OCI-LY7 (cell line): ENCODE data around the gene SOST. TPM values are rescaled to one million over a fixed set of nuclear protein-coding genes. Genes with fewer than 3 reads are reported as not detected.

Experiments used
- BruUV-seq: library from RNA; stranded (reverse); fragments of 400-500 nt; replicated peaks from 2 replicates; lab custom pipeline; 2021; lab: Mats Ljungman, UMichigan
- CTCF ChIA-PET: fragments of 300-600 bp; sonication (Branson Sonifier 250); formaldehyde crosslinking; loops from one replicate; lab custom pipeline; 2022; ENCODE audit warnings: antibody characterized with exemption; ENCODE audit not compliant: unreplicated experiment; lab: Charles Lee
- POLR2A ChIA-PET: fragments of 300-600 bp; sonication (Branson Sonifier 250); formaldehyde crosslinking; loops from one replicate; lab custom pipeline; 2022; ENCODE audit warnings: antibody characterized with exemption; lab: Charles Lee
- DNase-seq: peaks from one replicate; pipeline ENCODE4 v3.0.0-alpha.2; 2015; ENCODE audit warnings: low spot score
- H2AFZ ChIP-seq: fragments of 200-600 bp; sonication (generic), shearing (Covaris generic); 2 replicates; pipeline ENCODE4 v1.6.1; 2014; ENCODE audit warnings: mild to moderate bottlenecking, antibody characterized with exemption, low read length, moderate library complexity
- H3K27ac ChIP-seq: fragments of 200-600 bp; sonication (generic); 2 replicates; pipeline ENCODE4 v1.5.1; 2014; ENCODE audit warnings: mixed run types, low read depth, mild to moderate bottlenecking, moderate library complexity, low read length, inconsistent platforms; ENCODE audit not compliant: poor library complexity, severe bottlenecking
- H3K36me3 ChIP-seq: fragments of 200-600 bp; sonication (generic); 2 replicates; pipeline ENCODE4 v1.6.1; 2014; ENCODE audit warnings: mild to moderate bottlenecking, antibody characterized with exemption, low read length, moderate library complexity, mixed read lengths; ENCODE audit not compliant: insufficient read depth
- H3K4me1 ChIP-seq: fragments of 200-600 bp; sonication (generic); 2 replicates; pipeline ENCODE4 v1.5.1; 2014; ENCODE audit warnings: mild to moderate bottlenecking, low read length; ENCODE audit not compliant: insufficient read depth, poor library complexity, severe bottlenecking
- H3K4me2 ChIP-seq: fragments of 200-600 bp; sonication (generic); 2 replicates; pipeline ENCODE4 v1.6.1; 2014; ENCODE audit warnings: mild to moderate bottlenecking, low read length
- H3K4me3 ChIP-seq: fragments of 200-600 bp; sonication (generic); 2 replicates; pipeline ENCODE4 v1.5.1; 2014; ENCODE audit warnings: mild to moderate bottlenecking, low read depth, low read length; ENCODE audit not compliant: poor library complexity, severe bottlenecking
- H3K79me2 ChIP-seq: fragments of 200-600 bp; sonication (generic); 2 replicates; pipeline ENCODE4 v1.6.1; 2016; ENCODE audit warnings: low read depth, mild to moderate bottlenecking, low read length, moderate library complexity, mixed read lengths; ENCODE audit not compliant: insufficient read depth
- H3K9me2 ChIP-seq: fragments of 200-600 bp; sonication (generic); 2 replicates; pipeline ENCODE4 v1.6.1; 2016; ENCODE audit warnings: mild to moderate bottlenecking, low read length, mixed read lengths; ENCODE audit not compliant: insufficient read depth
- H3K9me3 ChIP-seq: fragments of 200-600 bp; sonication (generic); 2 replicates; pipeline ENCODE4 v1.6.1; 2014; ENCODE audit warnings: mild to moderate bottlenecking, mixed run types, low read length, mixed read lengths
- H4K20me1 ChIP-seq: fragments of 200-600 bp; sonication (generic); 2 replicates; pipeline ENCODE4 v1.6.1; 2014; ENCODE audit warnings: mild to moderate bottlenecking, antibody characterized with exemption, low read length, moderate library complexity, mixed read lengths; ENCODE audit not compliant: insufficient read depth
- CTCF ChIP-seq: fragments of 200-600 bp; sonication (generic); conservative IDR thresholded peaks from 2 replicates; pipeline ENCODE4 v1.5.1; 2014; ENCODE audit warnings: mild to moderate bottlenecking, antibody characterized with exemption, low read length, moderate library complexity, mixed read lengths
- EZH2phosphoT487 ChIP-seq: fragments of 200-600 bp; sonication (generic); IDR thresholded peaks from 2 replicates; pipeline ENCODE4 v1.6.1; 2018; ENCODE audit warnings: low read depth, borderline replicate concordance, mild to moderate bottlenecking, mixed run types, antibody characterized with exemption, low read length, moderate library complexity, mixed read lengths
- intact Hi-C: fragments of 100-400 bp; cut with micrococcal nuclease; formaldehyde crosslinking; loops from one replicate; pipeline ENCODE4 v1.10.0; 2022; ENCODE audit not compliant: unreplicated experiment
- total RNA-seq, 2 experiments: library from RNA; depleted of rRNA in 1 of 2; stranded (reverse); fragments of >200 nt in 1 of 2; shearing (Covaris generic) in 1 of 2; gene quantifications; 2 replicates each; pipeline ENCODE4 v1.2.3, GENCODE V29; 2014 to 2022

The SOST gene
- total RNA-seq, 2 experiments from 2014 or later = not detected

- no peak for DNase-seq
- H3K9me2 ChIP-seq = no peaks in the 10 kb centered on the region
- H3K4me2 ChIP-seq = no peak overlapping the region
- H3K79me2 ChIP-seq = no peaks in the 10 kb centered on the region
- H3K4me1 ChIP-seq = peaks cover 13% of the 10 kb centered on the region
- no peak overlapping the region for H3K4me3 ChIP-seq
- H2AFZ ChIP-seq = no peak overlapping the region
- no TSS peak for BruUV-seq
- intact Hi-C loops = no loop called here
- no peaks in the 10 kb centered on the region for H3K9me3 ChIP-seq
- H4K20me1 ChIP-seq = no peaks in the 10 kb centered on the region
- no peak overlapping the region for H3K27ac ChIP-seq
- ChIA-PET CTCF (no interaction called here), POLR2A (interaction anchor here (0.6 to 0.7 kb wide), 2 partner anchors 93 to 1680 kb away, joined by 3 to 4 read pairs; no protein-coding TSS in a partner anchor)
- no peaks in the 10 kb centered on the region for H3K36me3 ChIP-seq
- TF ChIP-seq CTCF (no peak), EZH2phosphoT487 (no peak)
These were observed 12.9 kb upstream of the SOST start for GRCh38 chr17:43771463-43771862.

GRCh38 chr17:43770957-43771356 is 12.4 kb upstream of the SOST start:
- CTCF ChIA-PET = no interaction called here
- POLR2A ChIA-PET = no interaction called here
- no peak for DNase-seq
- TF ChIP-seq CTCF (no peak), EZH2phosphoT487 (no peak)
- Histone ChIP-seq H2AFZ (no peak overlapping the region), H4K20me1 (no peaks in the 10 kb centered on the region), H3K4me3 (no peak overlapping the region), H3K4me1 (peaks cover 13% of the 10 kb centered on the region), H3K36me3 (no peaks in the 10 kb centered on the region), H3K27ac (no peak overlapping the region), H3K9me2 (no peaks in the 10 kb centered on the region), H3K4me2 (no peak overlapping the region), H3K79me2 (no peaks in the 10 kb centered on the region), H3K9me3 (no peaks in the 10 kb centered on the region)
- no TSS peak for BruUV-seq
- intact Hi-C loops = no loop called here

GRCh38 chr17:43769859-43770258 is 11.3 kb upstream of the SOST start:
- ChIA-PET POLR2A (no interaction called here), CTCF (no interaction called here)
- no peak overlapping the region for H3K27ac ChIP-seq
- no peaks in the 10 kb centered on the region for H3K79me2 ChIP-seq
- no peaks in the 10 kb centered on the region for H3K9me3 ChIP-seq
- intact Hi-C loops = no loop called here
- H3K9me2 ChIP-seq = no peaks in the 10 kb centered on the region
- no peak for DNase-seq
- BruUV-seq = no TSS peak
- no peaks in the 10 kb centered on the region for H4K20me1 ChIP-seq
- no peak overlapping the region for H2AFZ ChIP-seq
- TF ChIP-seq EZH2phosphoT487 (no peak), CTCF (no peak)
- H3K4me3 ChIP-seq = no peak overlapping the region
- H3K4me1 ChIP-seq = peaks cover 13% of the 10 kb centered on the region
- no peak overlapping the region for H3K4me2 ChIP-seq
- H3K36me3 ChIP-seq = no peaks in the 10 kb centered on the region
